ENCODE results near the gene NELFA. TPM values are rescaled to one million over a fixed set of nuclear protein-coding genes. Genes with fewer than 3 reads are reported as not detected.

The NELFA gene
- total RNA-seq, 2 donors from 2014 or later = 44.8 to 53.8 TPM

DNA sequence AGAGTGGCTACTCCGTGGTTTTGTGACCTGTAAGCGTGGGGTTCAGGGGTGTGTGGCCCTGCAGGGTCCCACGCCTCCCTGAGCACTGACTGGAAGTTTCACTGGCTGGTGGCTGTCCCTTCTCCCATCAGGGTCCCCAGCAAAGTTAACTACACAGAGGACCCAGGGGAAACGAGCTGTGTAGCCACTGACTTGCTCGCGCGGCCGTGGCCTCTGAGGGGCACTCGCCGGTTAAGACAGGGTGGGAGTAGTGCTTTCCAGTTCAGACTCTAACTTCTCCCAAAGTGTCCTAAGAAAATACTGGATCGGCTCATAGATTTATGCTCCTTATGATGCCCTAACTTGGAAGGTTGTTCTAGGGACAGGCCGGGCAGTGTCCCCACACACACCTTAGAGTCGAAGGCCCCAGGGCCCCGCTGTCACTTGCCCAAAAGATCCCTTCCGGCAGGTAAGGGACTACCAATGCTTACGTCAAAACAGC is 28.2 kb downstream of the NELFA start:
- ATAC-seq (no peak), DNase-seq (ENCODE audit: low spot score in 2 of 2) (no peak)
- H3K9me3 Mint-ChIP-seq = no peaks in the 10 kb centered on the region
- peak overlapping the region; percentile 68 to 78 for H3K27ac Mint-ChIP-seq
- H3K36me3 Mint-ChIP-seq = peaks cover 7 to 29% of the 10 kb centered on the region in 2 donors

- no peaks in the 10 kb centered on the region for H3K9me3 Mint-ChIP-seq
- H3K27ac Mint-ChIP-seq = peak overlapping the region; percentile 63 to 78
- no peak for DNase-seq (ENCODE audit: low spot score in 2 of 2)
- no peak for ATAC-seq
- H3K36me3 Mint-ChIP-seq = peaks cover 10 to 35% of the 10 kb centered on the region in 2 donors
Measured at GRCh38 chr4:1979477-1980196, 29.1 kb downstream of the NELFA start.

DNA sequence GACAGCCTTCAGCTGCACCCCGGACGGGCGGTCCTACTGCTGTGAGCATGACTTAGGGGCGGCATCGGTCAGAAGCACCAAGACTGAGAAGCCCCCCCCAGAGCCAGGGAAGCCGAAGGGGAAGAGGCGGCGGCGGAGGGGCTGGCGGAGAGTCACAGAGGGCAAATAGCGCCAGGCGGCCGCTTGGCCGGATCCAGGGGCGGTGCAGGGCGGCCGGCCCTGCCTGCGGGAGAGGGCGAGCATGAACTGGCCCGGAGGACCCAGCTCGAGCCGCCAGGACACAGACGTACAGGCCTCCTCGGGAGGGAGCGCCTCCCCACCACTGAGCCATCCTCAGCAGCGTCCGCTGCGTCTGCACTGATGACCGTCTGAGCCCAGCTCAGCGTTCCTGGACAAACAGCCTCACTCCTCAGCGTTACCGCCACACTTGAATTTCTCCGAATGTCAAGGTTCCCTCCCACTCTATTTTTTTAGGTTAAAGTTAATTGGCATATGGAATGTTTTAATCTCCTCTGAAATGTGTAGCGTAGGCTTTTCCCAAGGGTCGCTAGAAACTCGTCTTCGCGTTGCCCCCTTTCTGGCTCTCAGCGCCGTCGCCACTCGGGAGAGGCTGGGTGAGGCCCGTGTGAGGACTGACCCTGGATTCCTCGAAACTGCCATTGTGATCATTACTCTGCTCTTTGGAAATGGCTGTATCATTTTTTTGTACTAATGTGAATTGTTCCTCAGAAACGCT is 29.9 kb downstream of the NELFA start:
- H3K36me3 Mint-ChIP-seq = peaks cover 17 to 36% of the 10 kb centered on the region in 2 donors
- no peak for DNase-seq (ENCODE audit: low spot score in 2 of 2)
- H3K9me3 Mint-ChIP-seq = no peaks in the 10 kb centered on the region
- H3K27ac Mint-ChIP-seq = peak overlapping the region; percentile 63 to 78
- ATAC-seq = no peak

DNA sequence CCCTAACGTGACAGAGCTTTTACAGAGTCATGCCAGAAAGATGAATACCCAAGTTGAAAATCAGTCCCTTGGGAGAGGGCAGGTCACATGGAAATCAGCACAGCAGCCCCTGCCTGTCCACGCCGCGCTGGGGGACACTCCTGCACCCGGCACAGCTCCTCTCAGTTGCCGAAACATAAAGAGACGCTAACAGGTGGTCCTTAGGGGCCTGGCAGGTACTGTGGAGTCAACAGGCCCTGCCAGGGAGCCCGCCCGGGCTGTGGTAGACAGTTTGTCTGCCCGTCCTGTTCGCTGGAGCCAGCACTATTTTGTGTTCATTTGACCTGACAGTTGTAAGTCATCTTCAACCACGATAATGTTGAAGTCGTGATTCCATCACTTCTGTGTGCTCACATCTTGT is 30.5 kb downstream of the NELFA start:
- H3K36me3 Mint-ChIP-seq = peaks cover 19 to 38% of the 10 kb centered on the region in 2 donors
- ATAC-seq = no peak
- DNase-seq (ENCODE audit: low spot score in 2 of 2) = no peak
- peak overlapping the region; percentile 63 to 68 for H3K27ac Mint-ChIP-seq
- H3K9me3 Mint-ChIP-seq = no peaks in the 10 kb centered on the region

DNA sequence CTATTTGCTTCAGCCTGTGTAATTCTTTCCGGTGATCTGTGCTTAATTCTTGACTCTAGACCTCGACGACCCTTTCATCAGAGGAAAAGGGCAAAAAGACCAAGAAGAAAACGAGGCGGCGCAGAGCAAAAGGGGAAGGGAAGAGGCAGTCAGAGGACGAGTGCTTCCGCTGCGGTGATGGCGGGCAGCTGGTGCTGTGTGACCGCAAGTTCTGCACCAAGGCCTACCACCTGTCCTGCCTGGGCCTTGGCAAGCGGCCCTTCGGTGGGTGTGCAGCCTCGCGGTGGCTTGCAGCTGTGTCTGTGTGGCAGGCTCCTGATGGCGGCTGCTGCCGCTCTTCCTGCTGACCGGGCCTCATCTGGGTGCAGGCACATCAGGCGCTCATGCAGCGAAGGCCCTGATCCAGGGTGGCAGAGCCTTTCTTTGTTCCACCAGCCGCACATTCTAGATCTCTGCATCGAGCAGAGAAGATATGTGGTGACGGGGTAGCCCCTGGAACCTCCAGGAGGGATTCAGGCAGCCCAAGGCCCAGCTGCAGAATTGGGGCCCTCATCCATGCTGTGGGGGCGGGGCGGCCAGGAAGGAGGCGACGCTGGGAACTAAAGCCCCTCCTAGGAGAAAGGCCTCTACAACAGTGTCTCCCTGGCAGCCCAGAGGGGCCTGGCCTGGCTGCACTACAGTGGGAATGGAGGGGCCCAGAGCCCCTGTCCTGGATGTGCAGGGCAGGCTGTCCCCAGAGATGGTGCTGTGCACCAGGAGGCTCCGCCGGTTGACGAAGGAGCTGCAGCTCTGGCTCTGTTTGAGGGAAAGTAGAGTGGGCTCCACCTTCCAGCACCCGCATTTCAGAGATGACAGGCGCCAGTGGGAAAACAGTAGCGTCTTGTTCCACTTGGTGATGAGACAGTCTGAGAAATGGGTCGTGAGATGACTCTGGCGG is 32.1 kb downstream of the NELFA start:
- DNase-seq (ENCODE audit: low spot score in 2 of 2) (peak in 1 of 2 donors; percentile 48), ATAC-seq (no peak)
- H3K9me3 Mint-ChIP-seq = no peaks in the 10 kb centered on the region
- peak overlapping the region in 1 of 2 donors; percentile 1 for H3K27ac Mint-ChIP-seq
- H3K36me3 Mint-ChIP-seq = peaks cover 26 to 38% of the 10 kb centered on the region in 2 donors

- H3K36me3 Mint-ChIP-seq = peaks cover 26 to 31% of the 10 kb centered on the region in 2 donors
- H3K9me3 Mint-ChIP-seq = no peaks in the 10 kb centered on the region
Measured at GRCh38 chr4:1975880-1976279, 32.9 kb downstream of the NELFA start.

GRCh38 chr4:1975391-1975801 is 33.4 kb downstream of the NELFA start:
- no peak for ATAC-seq
- Mint-ChIP-seq H3K9me3 (no peaks in the 10 kb centered on the region), H3K36me3 (peaks cover 26 to 31% of the 10 kb centered on the region in 2 donors), H3K27ac (no peak overlapping the region)
- no peak for DNase-seq (ENCODE audit: low spot score in 2 of 2)

More at GRCh38 chr4:1975880-1976279, 32.9 kb downstream of the NELFA start:
- DNase-seq (ENCODE audit: low spot score in 2 of 2) = no peak
- no peak for ATAC-seq
- H3K27ac Mint-ChIP-seq = peak overlapping the region in 1 of 2 donors; percentile 1

GRCh38 chr4:1974840-1975239 is 33.9 kb downstream of the NELFA start:
- Mint-ChIP-seq H3K27ac (no peak overlapping the region), H3K9me3 (no peaks in the 10 kb centered on the region), H3K36me3 (peaks cover 26 to 30% of the 10 kb centered on the region in 2 donors)
- DNase-seq (ENCODE audit: low spot score in 2 of 2) (no peak), ATAC-seq (no peak)

DNA sequence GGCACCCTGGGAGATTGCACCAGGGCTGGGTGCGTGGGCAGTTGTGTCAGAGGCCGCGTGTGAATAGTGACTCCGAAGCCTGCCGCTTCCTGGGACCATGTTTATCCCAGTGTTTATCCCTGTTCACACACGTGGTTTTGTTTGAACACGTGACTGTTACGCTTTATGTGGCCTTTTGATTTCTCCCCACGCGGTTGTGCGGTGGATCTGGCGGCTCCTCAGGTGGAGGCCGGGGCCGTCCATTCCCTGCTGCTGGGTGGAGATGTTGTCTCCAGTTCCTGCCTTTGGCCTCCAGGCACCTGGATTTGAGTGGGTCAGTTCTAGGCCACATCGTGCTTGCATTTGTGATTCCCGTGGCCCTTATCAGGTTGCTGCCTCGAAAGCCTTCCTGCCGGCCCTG is 35.1 kb downstream of the NELFA start:
- peaks cover 21 to 22% of the 10 kb centered on the region in 2 donors for H3K36me3 Mint-ChIP-seq
- ATAC-seq (no peak), DNase-seq (ENCODE audit: low spot score in 2 of 2) (no peak)
- peak overlapping the region in 1 of 2 donors; percentile 22 for H3K27ac Mint-ChIP-seq
- no peaks in the 10 kb centered on the region for H3K9me3 Mint-ChIP-seq

DNA sequence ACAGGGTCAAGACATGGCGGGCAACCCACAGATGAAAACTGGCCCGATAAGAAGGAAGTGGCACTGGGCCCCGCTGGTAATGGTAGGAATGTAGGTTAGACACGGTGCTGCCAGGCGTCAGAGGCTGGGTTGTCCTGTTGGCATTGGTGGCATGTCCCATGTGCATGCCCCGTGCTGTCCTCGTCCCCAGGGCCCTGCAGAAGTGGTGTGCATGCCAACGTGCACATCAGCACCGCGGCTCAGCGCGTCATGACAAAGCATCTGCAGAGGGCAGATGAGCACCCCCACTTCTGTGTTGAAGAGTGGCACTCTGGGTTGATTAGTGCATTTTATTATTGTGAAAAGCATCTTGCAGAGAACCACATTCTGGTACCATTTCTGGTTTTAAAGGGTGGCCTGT is 35.6 kb downstream of the NELFA start:
- ATAC-seq = no peak
- Mint-ChIP-seq H3K27ac (peak overlapping the region in 1 of 2 donors; percentile 74), H3K9me3 (no peaks in the 10 kb centered on the region), H3K36me3 (peaks cover 23 to 25% of the 10 kb centered on the region in 2 donors)
- no peak for DNase-seq (ENCODE audit: low spot score in 2 of 2)

DNA sequence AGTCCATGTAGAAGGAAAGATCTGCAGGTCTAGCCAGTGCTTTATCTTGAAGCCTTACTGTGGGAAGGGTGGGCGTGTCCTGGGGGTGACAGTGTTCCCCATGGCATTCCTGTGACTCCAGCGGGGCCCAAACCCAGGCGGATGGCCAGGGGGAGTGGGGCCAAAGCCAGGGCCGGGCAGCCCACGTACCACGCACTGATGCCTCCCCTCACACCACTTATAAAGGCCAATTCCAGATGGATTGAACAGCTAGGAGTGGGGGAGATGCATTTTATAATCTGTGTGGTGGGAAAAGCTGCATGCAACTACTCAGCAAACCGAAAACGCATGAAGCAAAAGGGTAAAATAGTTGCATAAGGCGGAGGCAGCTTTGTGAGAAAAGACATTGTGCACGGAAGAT is 36.4 kb downstream of the NELFA start:
- H3K9me3 Mint-ChIP-seq = no peaks in the 10 kb centered on the region

GRCh38 chr4:1971456-1972200 is 37.1 kb downstream of the NELFA start:
- ATAC-seq = no peak
- Mint-ChIP-seq H3K9me3 (no peaks in the 10 kb centered on the region), H3K36me3 (peaks cover 31 to 34% of the 10 kb centered on the region in 2 donors), H3K27ac (peak overlapping the region in 1 of 2 donors; percentile 57)
- no peak for DNase-seq (ENCODE audit: low spot score in 2 of 2)

More for the DNA sequence above, 36.4 kb downstream of the NELFA start:
- no peak for ATAC-seq
- no peak for DNase-seq (ENCODE audit: low spot score in 2 of 2)
- Mint-ChIP-seq H3K27ac (peak overlapping the region in 1 of 2 donors; percentile 54), H3K36me3 (peaks cover 31 to 33% of the 10 kb centered on the region in 2 donors)

GRCh38 chr4:1970926-1971325 is 37.8 kb downstream of the NELFA start:
- DNase-seq (ENCODE audit: low spot score in 2 of 2) (no peak), ATAC-seq (no peak)
- peaks cover 26 to 37% of the 10 kb centered on the region in 2 donors for H3K36me3 Mint-ChIP-seq
- H3K9me3 Mint-ChIP-seq = no peaks in the 10 kb centered on the region
- peak overlapping the region in 1 of 2 donors; percentile 57 for H3K27ac Mint-ChIP-seq

DNA sequence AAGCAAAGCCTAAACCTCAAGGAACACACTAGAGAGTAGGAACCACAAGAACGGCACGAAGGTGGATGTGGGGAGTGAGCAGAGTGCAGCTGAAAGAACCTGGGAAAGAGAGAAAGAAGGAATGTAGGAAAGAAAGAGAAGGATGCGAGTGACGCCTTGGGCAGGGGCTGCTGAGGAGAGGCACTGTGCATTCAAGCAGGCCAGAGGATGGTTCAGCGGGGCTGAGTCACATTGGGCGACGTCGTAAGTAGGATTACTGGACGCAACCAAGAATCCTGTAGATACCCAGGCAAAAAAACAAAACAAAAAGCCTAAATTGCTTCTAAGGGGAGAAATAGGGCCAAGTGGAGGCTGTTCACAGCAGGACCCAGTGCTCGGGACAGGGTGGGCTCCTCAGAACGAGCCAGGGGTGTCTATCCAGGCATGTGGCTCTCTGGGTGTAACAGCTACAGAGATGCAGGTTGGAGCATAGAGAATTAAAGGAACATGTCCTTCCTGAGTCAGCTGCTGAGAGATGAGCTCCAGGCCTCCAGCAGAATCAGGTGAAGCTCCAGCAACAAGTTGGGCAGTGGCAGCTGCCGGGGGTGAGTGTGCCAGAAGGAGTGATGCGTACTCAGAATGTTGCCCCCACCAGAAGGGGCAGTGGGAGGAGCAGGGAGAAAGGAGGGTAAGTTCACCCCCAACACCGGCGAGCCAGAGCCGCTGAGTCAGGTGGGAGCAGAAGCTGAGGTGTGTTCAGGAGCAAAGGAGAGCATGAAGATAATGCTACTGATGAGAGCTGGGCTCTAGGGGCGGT is 38.6 kb downstream of the NELFA start:
- H3K36me3 Mint-ChIP-seq = peaks cover 28 to 45% of the 10 kb centered on the region in 2 donors
- no peak for DNase-seq (ENCODE audit: low spot score in 2 of 2)
- no peak for ATAC-seq
- no peaks in the 10 kb centered on the region for H3K9me3 Mint-ChIP-seq
- H3K27ac Mint-ChIP-seq = peak overlapping the region; percentile 74 to 85

DNA sequence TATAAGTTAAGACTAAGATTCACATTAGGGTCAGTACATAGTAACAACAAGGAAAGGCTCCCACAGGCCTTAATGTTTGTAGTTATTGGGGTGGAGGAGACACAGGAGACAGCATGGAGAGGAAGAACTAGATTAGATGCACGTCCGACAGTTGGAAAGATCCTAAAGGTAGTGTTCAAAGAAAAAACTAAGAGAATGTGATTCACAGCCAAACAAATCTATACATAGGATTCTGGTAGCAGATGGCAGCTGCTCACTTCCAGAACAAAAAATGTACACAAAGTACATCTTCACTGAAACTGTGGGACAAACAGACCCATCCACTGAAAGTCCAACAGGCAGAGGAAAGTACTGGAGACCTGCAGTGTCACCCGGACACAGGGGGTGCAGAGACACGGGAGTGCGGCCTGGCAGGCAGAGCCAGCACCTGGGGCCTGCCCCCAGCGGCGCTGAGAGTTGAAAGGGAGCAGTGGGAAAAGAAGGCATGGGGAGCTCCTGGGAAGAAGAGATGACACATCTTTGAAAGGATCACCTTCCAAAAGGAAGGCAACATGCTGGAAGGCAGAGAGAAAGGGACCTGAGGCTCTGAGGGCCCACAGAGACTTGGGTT is 40.0 kb downstream of the NELFA start:
- ATAC-seq (no peak), DNase-seq (ENCODE audit: low spot score in 2 of 2) (no peak)
- Mint-ChIP-seq H3K9me3 (no peaks in the 10 kb centered on the region), H3K36me3 (peaks cover 32 to 47% of the 10 kb centered on the region in 2 donors), H3K27ac (peak overlapping the region in 1 of 2 donors; percentile 11)
